ENCODE data around the gene FAM118A.
A peak's percentile ranks its signal among the peaks of the same experiment; 100 is the strongest.

Gene FAM118A

DNA sequence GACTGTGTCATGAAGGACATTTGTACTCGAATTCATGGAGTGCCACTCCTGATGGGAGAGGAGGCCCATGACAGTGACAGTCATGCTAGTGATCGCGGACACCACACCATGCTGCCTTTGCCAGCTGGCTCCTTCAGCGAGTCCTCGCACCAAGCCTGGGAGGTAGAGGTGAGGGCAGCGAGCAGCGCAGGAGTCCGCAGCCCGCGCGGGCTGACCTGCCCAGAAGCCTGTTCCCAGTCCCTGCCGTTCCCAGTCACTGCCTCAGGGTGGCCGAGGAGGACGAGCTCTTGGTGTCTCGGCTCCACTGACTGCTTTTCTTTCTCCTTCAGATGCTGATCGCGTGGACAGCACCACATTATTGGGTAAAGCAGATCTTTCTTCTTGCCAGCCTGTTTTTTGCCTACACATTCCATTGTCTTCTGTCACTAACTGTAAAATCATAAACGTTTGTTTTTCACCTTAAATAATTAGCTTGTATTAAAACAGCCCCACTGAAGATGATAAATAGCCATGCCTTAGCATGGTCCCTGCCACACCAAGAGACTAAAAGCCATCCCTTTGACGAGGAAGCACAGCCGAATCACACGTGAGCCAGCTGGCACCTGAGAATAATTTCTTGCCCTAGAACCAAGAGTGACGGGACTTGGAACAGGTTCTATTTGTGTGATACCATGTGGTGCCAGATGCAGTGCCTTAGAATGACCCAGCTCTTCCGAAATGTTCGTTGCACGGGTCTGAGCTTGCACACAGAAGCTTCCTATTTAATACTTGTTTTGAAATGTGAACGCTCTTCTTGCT is 25.5 kb downstream of the FAM118A start:
- Histone ChIP-seq H3K36me3 (peaks cover 82 to 94% (median 89%) of the 10 kb centered on the region in 11 experiments), H3K27ac (no peak overlapping the region), H3K9ac (no peak overlapping the region), H3K4me1 (peaks cover 20 to 34% (median 26%) of the 10 kb centered on the region in 10 experiments), H3K4me3 (no peak overlapping the region), H3K27me3 (no peaks in the 10 kb centered on the region), H4K20me1 (peaks cover 0 to 19% (median 0%) of the 10 kb centered on the region in 11 experiments; a peak in 3 of 22 replicates), H3K9me3 (replicated peaks in 1 of 11) (no peaks in the 10 kb centered on the region), H3K4me2 (no peak overlapping the region; a peak in 1 of 22 replicates)
- no peak for TF ChIP-seq Cebpa-rat (IDR thresholded peaks at IDR 0.05)

GRCh38 chr22:45335854-45336522 is 26.3 kb downstream of the FAM118A start:
- peaks cover 20 to 34% (median 26%) of the 10 kb centered on the region in 10 experiments for H3K4me1 ChIP-seq
- H3K9me3 ChIP-seq (replicated peaks in 1 of 11): no peaks in the 10 kb centered on the region
- peak overlapping the region; percentile 50 to 72 (median 60) for H3K4me2 ChIP-seq
- no peak overlapping the region for H3K4me3 ChIP-seq
- H4K20me1 ChIP-seq: peaks cover 0 to 13% (median 0%) of the 10 kb centered on the region in 11 experiments; a peak in 3 of 22 replicates
- H3K9ac ChIP-seq: peak overlapping the region in 4 of 11 experiments; percentile 3 to 59 (median 41); a peak in 3 of 22 replicates
- H3K27ac ChIP-seq: peak overlapping the region in 6 of 11 experiments; percentile 26 to 66 (median 52); a peak in 6 of 22 replicates
- TF ChIP-seq Cebpa-rat (IDR thresholded peaks at IDR 0.05): no peak
- H3K27me3 ChIP-seq: no peaks in the 10 kb centered on the region
- peaks cover 82 to 94% (median 89%) of the 10 kb centered on the region in 11 experiments for H3K36me3 ChIP-seq

DNA sequence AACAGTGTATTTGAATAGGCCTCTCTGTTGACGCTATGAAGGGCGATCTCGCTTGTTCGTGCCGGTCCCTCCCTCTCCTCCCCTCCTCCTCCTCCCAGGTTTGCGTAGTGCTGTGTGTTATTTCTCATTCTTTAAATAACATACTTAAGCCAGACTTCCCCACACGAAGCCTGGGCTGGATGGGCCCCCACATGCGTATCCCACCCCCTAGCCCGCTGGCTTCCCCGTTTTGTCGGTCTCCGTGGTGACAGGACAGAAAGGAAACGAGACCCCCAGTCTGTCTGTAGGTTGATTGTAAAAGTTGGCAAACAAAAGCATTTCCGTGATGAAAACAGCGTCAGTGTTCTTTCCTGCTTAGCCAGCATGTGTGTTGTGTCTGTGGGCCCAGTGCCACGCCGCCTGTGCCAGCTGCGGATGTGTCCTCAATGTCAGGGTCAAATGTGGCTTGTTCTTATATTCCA is 27.3 kb downstream of the FAM118A start:
- peaks cover 82 to 94% (median 89%) of the 10 kb centered on the region in 11 experiments for H3K36me3 ChIP-seq
- no peak for TF ChIP-seq Cebpa-rat (IDR thresholded peaks at IDR 0.05)

GRCh38 chr22:45337536-45337935 is 27.8 kb downstream of the FAM118A start:
- H3K27me3 ChIP-seq: no peaks in the 10 kb centered on the region
- H4K20me1 ChIP-seq: peaks cover 0 to 8% (median 0%) of the 10 kb centered on the region in 11 experiments; a peak in 2 of 22 replicates
- H3K9ac ChIP-seq: peak overlapping the region in 3 of 11 experiments; percentile 51 to 59 (median 53); a peak in 2 of 22 replicates
- TF ChIP-seq Cebpa-rat (IDR thresholded peaks at IDR 0.05): no peak
- H3K36me3 ChIP-seq: peaks cover 82 to 94% (median 89%) of the 10 kb centered on the region in 11 experiments
- no peak overlapping the region for H3K4me3 ChIP-seq
- H3K4me2 ChIP-seq: peak overlapping the region; percentile 31 to 72 (median 59); a peak in 20 of 22 replicates
- H3K4me1 ChIP-seq: peaks cover 20 to 34% (median 27%) of the 10 kb centered on the region in 10 experiments
- H3K27ac ChIP-seq: peak overlapping the region in 7 of 11 experiments; percentile 38 to 66 (median 53); a peak in 11 of 22 replicates
- no peaks in the 10 kb centered on the region for H3K9me3 ChIP-seq (replicated peaks in 1 of 11)

More for the DNA sequence above, 27.3 kb downstream of the FAM118A start:
- Histone ChIP-seq H3K9me3 (replicated peaks in 1 of 11) (no peaks in the 10 kb centered on the region), H3K27me3 (no peaks in the 10 kb centered on the region), H3K4me3 (no peak overlapping the region), H3K4me1 (peaks cover 20 to 34% (median 27%) of the 10 kb centered on the region in 10 experiments), H3K9ac (peak overlapping the region in 10 of 11 experiments; percentile 3 to 59 (median 26); a peak in 10 of 22 replicates), H3K27ac (peak overlapping the region in 10 of 11 experiments; percentile 13 to 66 (median 48); a peak in 18 of 22 replicates), H4K20me1 (peaks cover 0 to 8% (median 0%) of the 10 kb centered on the region in 11 experiments; a peak in 3 of 22 replicates), H3K4me2 (peak overlapping the region; percentile 50 to 72 (median 60))

DNA sequence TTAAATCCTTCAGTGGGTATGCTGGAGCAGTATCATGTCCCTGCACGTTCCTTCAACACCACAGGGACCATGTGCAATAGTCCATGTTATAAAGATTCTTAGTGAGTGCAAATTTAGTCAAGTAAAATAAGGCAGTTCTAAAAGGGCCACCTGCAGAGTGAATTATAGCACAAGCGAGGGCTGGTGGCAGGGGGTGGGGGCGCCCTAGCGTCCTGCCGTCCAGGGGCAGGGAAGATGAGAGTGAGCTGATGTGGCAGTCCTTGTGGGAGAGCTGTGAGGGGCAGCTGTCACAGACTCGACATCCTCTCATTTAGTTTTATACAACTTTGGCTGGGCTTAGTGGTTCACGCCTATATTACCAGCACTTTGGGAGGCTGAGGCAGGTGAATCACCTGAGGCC is 29.1 kb downstream of the FAM118A start:
- Histone ChIP-seq H3K9me3 (replicated peaks in 1 of 11) (no peaks in the 10 kb centered on the region), H3K9ac (no peak overlapping the region), H3K36me3 (peaks cover 83 to 96% (median 92%) of the 10 kb centered on the region in 11 experiments), H4K20me1 (peaks cover 0 to 8% (median 0%) of the 10 kb centered on the region in 11 experiments; a peak in 2 of 22 replicates), H3K4me1 (peaks cover 20 to 34% (median 27%) of the 10 kb centered on the region in 10 experiments), H3K27ac (peak overlapping the region in 1 of 11 experiments; percentile 31; a peak in 1 of 22 replicates), H3K4me2 (no peak overlapping the region), H3K27me3 (no peaks in the 10 kb centered on the region), H3K4me3 (no peak overlapping the region)
- TF ChIP-seq Cebpa-rat (IDR thresholded peaks at IDR 0.05): no peak

DNA sequence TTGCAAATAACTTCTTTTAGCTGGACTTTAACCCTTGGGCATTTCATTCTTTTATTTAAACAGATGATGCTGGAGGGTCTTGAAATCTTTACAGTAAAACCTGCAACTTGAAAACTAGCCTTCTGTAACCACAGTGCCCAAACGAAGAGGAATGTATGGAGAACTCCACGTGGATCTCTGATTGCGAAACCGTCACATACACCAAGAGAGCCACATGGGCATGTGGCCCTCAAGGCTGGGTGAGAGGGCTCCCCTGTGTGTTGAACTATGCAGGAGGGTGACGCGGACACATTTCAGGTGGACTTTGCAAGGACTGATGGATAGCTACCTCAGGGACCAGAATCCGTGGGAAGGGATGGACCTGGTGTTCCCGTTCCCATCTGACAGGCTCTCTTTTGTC is 30.6 kb downstream of the FAM118A start:
- peaks cover 0 to 3% (median 0%) of the 10 kb centered on the region in 11 experiments; a peak in 1 of 22 replicates for H4K20me1 ChIP-seq
- H3K9me3 ChIP-seq (replicated peaks in 1 of 11): no peaks in the 10 kb centered on the region
- no peak overlapping the region for H3K4me3 ChIP-seq
- no peaks in the 10 kb centered on the region for H3K27me3 ChIP-seq
- H3K9ac ChIP-seq: no peak overlapping the region
- H3K36me3 ChIP-seq: peaks cover 70 to 96% (median 87%) of the 10 kb centered on the region in 11 experiments
- no peak overlapping the region for H3K4me2 ChIP-seq
- no peak overlapping the region for H3K27ac ChIP-seq
- TF ChIP-seq Cebpa-rat (IDR thresholded peaks at IDR 0.05): peak in 6 of 11 experiments; percentile 14 to 59 (median 40); a peak in 3 of 22 replicates
- H3K4me1 ChIP-seq: peaks cover 20 to 34% (median 27%) of the 10 kb centered on the region in 10 experiments

DNA sequence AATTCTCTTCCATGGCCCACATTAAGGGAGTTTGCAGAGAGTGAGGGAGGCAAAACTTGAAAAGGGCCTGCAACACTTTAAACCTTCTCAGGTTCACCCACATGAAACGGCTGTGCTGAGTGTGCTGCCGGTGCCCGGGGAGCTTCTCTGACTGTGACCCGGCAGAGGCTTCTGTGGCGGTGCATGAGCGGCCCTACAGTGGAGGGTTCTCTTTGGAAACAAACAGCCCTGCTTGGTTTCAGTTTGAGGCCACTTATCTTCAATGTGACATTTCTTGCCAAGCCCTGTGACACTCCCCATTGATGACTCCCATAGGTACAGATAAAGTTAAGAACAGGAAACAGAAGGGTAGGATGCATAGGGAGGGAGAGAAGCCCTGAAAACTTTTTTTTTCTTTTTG is 31.8 kb downstream of the FAM118A start:
- Histone ChIP-seq H3K27ac (no peak overlapping the region), H3K36me3 (peaks cover 64 to 96% (median 88%) of the 10 kb centered on the region in 11 experiments), H3K9me3 (replicated peaks in 1 of 11) (no peaks in the 10 kb centered on the region), H3K9ac (no peak overlapping the region), H3K27me3 (no peaks in the 10 kb centered on the region), H4K20me1 (0 out of 22 replicates have a peak, but pooled peaks cover 0 to 3% (median 0%) of the 10 kb centered on the region in 11 experiments), H3K4me3 (no peak overlapping the region), H3K4me2 (no peak overlapping the region), H3K4me1 (peaks cover 12 to 25% (median 19%) of the 10 kb centered on the region in 10 experiments)
- TF ChIP-seq Cebpa-rat (IDR thresholded peaks at IDR 0.05): no peak

DNA sequence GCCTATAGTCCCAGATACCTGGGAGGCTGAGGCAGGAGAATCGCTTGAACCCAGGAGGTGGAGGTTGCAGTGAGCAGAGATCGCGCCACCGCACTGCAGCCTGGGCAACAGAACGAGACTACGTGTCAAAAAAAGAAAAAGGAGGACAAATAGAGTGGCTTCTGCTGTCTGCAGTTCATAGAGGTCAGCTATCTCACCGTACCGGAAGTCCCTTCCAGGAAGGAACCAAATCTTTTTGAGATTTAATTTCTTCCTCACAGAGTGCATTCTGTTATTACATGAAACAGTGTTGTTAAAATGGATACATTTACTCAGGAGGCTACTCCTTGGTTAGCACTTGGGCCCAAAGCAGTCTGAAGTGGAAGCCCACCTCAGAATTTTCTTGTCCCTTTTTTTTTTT is 33.4 kb downstream of the FAM118A start:
- Histone ChIP-seq H3K9me3 (replicated peaks in 1 of 11) (no peaks in the 10 kb centered on the region), H4K20me1 (no peaks in the 10 kb centered on the region), H3K4me2 (no peak overlapping the region), H3K4me1 (peaks cover 0 to 9% (median 3%) of the 10 kb centered on the region in 10 experiments; a peak in 8 of 20 replicates), H3K27me3 (no peaks in the 10 kb centered on the region), H3K27ac (no peak overlapping the region), H3K9ac (no peak overlapping the region; a peak in 1 of 22 replicates), H3K36me3 (peaks cover 61 to 99% (median 90%) of the 10 kb centered on the region in 11 experiments), H3K4me3 (no peak overlapping the region)
- TF ChIP-seq Cebpa-rat (IDR thresholded peaks at IDR 0.05): no peak

All from BLaER1 treated with 17β-estradiol and CSF1 and Interleukin-3, amounts not matched to agents 10 nM and 100 nM (cell line).